NCI-H1092 treated with DMSO at 0.1 percent for 48 hours (cell line): ENCODE data around the gene UQCRC2.
"Not testable (repeated sequence)": the region's sequence is repeated elsewhere in the genome, so short reads cannot be mapped to it uniquely, and the experiment has no call there.

ENCODE experiments used
- DNase-seq: peaks from one replicate; lab custom pipeline; 2025; lab: John Stamatoyannopoulos, UW

The UQCRC2 gene

DNA sequence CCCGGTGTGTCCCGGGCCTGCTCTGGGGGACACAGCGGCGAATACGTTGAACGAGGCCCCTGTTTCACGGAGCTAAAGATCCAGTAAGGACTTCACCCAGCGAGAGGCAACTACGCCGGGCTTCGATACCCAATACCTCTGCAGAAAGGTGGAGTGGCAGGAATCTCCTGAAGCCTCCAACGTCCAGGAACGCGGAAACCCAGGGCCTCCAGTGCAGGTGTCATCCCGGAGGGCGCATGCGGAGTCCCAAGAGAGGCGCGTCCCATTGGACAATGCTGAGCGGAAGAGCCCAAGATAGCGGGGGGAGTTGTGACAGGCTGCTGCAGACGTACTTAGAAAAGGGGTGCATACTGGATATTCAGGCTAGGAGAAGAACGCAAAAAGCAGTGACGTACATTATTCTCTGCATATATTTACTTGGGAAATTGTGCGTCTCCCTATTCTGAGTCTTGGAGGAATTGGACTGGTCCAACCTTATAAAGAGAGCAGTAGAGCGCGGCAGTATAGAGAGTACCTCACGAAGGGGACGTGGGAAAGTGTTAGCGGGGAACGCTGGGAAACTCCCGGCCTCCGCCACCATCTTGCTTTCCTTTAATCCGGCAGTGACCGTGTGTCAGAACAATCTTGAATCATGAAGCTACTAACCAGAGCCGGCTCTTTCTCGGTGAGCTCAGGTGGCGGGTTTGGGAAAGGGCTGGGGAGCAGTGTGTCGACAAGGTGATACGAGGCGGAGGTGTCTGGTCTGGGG lies at the start of gene UQCRC2:
Gene UQCRC2 (plus strand): TSS at position 569 of the 748 bp plus-strand sequence. CDS start 63 bp downstream, at position 632.
- peak; percentile 99 for DNase-seq

DNA sequence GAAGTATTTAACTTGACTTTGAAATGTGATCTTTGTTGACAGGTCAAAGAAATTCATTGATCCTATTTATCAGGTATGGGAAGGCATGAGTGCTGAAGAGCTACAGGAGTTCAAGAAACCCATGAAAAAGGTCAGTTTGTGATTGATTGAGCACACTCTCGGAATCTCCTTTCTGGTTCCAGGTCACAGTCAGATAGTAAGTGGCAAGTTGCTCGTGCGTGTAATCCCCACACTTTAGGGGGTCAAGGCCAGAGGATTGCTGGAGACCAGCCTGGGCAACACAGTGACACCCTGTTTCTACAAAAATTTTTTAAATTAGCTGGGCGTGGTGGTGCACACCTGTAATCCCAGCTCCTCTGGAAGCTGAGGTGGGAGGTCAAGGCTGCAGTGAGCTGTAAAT lies 20.5 kb upstream of the UQCRC2 start:
- not testable (repeated sequence) for DNase-seq

DNA sequence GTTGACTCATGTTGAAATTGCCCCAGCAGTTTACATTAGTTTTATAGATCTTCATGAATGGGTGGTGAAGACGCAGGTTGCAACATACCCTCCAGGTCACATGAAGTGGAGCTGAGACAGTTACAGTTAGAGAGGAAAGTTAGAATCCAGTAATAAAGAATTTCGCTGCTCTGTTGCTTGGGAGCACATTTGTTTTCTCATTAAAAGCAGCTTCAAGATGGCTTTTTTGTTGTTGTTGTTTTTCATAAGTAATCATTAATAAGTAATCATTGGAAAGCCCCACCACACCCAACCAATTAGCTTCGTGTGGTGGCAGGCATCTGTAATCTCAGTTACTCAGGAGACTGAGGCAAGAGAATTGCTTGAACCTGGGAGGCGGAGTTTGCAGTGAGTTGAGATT lies 19.8 kb upstream of the UQCRC2 start:
- DNase-seq = not testable (repeated sequence)

DNA sequence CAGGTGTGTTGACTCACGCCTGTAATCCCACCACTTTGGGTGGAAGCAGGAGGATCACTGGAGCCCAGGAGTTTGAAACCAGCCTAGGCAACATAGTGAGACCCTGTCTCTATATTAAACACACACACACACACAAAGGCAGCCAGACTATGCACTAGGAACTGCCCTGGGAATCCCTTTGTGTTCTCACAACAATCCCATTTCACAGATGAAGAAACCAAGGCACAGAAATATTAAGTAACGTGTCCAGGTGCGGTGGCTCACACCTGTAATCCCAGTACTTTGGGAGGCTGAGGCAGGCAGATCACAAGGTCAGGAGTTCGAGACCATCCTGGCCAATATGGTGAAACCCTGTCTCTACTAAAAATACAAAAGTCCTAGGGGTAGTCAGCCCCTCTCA lies 19.4 kb upstream of the UQCRC2 start:
- not testable (repeated sequence) for DNase-seq

DNA sequence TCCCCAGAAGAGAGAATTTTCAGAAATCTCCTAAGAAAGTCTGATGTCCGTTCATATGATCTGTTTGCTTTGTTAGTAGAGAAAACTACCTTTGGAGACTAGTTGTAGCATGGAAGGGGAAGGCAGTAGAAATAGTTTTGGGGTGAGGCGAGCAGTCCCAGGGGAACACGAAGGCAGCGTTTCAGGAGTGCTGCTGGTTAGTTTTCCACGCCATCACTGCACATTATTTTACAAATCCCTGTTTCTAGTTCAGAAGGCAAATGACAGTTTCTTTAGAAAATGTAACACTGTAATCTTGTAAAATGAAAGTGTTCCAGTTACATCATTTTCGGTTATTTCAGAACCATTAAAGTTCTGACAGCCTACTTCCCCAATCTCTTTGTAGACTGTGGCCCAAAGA lies 16.9 kb upstream of the UQCRC2 start:
- DNase-seq = not testable (repeated sequence)

DNA sequence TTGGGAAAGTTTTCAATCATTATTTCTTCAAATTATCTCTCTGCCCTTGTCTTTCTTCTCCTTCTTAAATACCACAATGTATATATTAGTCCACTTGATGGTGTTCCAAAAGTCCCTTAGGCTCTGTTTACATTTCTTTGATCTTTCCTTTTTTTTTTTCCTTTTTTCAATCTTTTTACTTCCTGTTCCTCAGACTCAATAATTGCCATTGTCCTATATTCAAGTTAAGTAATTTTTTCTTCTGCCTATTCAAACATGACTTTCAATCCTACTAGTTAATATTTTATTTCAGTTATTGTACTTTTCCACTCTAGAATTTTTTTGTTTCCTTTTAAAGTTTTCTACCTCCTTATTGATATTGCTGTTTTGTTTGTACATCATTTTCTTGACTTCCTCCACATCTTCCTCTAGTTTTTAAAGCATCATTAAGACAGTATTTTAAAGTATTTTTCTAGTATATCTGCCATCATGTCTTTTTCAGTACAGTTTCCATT lies 15.8 kb upstream of the UQCRC2 start:
- DNase-seq = no peak

DNA sequence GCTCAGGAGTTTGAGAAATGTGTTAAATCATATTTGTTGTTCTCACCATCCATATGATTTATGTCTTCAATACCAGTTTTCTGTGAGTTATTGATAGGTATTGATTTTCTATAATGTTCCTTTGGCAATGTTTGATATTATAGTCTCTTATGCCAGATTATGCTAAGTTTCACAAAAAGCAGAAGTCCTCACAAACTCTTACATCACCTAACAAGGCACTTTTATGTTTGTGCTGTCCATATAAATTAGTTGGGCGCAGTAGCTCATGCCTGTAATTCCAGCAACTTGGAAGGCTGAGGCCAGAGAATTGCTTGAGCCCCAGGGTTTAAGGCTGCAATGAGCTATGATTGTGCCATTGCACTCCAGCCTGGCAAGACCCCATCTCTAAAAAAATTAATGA lies 12.6 kb upstream of the UQCRC2 start:
- no peak for DNase-seq

DNA sequence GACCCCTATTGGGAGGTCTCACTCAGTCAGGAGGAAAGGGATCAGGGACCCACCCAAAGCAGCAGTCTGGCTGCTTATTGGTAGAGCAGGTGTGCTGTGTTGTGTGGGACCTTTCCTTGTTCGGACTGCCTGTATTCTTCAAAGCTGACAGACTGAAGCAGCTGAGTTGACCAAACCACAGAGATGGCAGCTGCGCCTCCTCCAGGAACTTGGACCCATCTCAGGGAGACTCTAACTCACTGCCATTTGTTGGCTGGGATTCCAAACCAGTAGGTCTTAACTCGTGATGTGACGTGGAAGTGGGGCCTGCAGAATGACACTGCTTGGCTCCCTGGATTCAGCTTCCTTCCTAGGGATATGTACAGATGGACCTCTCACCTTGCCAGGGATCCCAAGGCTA lies 9.6 kb upstream of the UQCRC2 start:
- no peak for DNase-seq

DNA sequence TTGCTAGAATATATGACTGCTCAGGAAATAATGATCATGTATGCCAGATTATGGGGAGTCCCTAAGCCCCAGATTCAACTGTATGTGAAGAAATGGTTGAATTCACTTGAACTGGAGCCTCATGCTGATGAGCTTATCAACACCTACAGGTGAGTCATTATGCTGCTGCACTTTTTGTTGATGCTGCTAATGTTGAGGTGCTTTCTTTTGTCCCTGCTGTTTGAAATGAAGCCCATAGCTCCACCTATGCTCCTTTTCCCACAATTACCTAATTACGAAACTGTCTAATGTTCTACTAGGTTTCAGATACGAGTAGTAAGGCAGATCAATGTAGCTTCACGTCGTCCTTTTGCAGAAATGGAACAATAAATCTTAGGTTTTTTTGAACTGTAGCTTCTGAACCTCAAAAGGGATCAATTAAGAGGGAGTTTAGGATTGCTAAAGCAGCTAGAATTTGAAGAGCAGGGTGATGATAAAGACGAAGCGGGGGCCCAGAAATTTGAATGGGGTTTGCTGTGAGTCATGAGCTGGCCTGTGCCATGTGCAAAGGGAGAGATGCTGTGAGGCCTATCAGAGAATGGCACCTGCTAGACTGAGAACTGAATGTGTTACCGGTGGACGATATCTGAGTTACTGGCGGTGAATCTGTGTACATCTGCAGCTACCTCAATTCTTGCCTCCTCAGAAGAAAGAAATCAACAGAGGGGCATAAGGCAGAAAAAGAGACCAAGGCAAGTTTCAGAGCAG lies 6.1 kb upstream of the UQCRC2 start:
- DNase-seq = no peak

DNA sequence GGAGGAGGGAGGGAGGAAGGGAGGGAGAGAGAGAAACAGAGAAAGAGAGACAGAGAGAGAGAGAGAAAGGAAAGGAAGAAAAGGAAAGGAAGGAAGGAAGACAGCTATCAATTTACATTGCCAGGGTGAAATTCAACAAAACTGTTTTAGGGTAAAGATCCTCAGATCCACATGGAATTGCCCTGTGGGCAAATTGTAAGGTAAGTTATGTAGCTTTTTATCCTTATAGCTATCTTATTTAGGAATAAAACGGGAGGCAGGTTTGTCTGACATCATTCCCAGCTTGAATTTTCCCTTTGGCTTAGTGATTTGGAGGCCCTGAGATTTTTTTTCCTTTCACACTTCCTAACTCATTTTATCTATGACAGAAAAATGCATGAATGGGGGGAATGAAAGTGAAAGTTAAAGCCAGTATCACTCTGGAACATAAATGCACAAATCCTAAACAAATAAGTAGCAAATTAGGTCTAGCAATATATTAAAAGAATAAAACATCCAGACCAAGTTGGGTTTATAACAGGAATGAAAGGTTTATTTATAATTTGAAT lies 3.4 kb upstream of the UQCRC2 start:
- no peak for DNase-seq

DNA sequence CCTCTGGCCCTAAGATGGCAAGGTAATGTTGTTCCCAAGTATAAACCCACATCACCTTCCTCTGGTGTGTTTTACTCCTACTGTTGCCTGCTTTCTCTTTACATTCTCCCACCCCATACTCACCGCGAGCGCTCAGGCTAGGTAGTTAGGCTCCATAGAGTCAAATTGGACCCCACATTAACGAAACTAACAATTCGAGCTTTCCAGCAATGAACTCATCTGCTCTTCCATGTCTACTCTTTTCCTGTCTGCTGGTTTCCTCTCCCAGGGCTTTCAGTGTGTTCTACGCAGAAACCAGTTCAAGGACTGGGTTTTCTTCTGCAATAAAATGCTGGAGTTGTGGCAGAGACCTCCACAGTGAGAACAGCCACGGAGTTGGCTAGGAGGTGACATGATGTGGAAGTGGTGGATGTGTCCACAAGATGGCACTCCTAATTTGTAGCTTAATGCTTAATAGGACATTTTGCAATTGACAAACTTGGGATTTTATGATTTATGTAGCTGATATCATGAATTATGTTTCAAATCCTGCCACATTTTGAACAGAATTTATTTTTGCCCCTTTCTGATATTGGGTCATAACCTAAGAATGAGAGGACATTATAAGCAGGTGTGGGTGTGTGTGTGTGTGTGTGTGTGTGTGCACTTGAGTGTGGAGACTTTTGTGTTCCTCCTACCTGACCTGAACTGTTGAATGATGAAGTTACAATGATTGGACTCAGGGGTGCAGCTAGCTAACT lies 2.2 kb upstream of the UQCRC2 start:
- no peak for DNase-seq

DNA sequence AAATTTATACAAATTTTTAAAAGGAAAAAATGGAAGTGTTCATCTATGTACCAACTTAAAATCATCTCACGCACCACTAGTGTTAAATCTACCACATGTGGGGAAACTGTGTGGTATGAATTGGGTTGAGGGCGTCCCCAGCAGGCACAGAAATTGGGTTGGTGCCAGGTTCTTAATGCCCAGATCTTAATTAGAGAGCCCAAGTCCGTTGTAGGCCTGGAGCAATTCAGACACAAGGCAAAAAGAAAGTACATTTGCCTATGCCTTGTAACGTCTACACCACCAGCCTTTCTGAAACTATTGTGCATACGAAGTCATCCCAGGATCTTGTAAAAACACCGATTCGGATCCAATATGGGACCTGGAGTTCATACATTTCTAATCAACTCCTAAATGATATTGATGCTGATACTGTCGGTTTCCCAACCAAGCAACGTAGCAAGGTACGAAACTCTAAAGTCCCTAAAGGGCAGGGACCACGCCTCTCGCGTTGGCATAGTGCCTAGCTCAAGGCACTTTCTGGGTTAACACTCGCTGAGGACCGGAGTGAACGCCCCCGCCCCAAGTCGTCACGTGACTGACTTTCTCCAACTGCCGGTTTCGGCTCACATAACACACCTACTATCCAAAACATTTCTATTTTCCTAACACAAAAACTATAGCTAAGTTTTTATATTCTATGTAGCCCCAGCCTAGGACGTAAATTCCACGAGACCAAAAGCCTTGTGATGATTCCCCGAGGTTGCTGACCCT lies 945 bp upstream of the UQCRC2 start:
- peak; percentile 62 for DNase-seq

DNA sequence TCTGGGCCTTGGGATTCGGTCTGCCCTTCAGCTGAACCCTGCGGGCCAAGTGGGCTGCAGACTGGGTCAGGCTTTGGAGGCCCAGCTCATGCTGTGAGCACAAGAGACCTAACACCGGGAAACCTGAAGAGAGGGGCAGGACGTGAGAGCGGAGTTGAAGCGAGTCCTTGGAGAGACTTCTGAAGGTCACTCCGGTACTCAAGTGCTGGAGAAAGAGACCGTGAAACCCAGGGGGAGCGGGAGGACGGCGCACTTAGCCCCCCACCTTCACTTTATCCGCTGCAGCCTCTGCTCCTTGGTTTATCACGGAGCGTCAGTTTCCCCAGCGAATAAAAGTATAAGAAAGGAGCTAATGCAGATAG lies 361 bp downstream of the UQCRC2 start:
- no peak for DNase-seq

DNA sequence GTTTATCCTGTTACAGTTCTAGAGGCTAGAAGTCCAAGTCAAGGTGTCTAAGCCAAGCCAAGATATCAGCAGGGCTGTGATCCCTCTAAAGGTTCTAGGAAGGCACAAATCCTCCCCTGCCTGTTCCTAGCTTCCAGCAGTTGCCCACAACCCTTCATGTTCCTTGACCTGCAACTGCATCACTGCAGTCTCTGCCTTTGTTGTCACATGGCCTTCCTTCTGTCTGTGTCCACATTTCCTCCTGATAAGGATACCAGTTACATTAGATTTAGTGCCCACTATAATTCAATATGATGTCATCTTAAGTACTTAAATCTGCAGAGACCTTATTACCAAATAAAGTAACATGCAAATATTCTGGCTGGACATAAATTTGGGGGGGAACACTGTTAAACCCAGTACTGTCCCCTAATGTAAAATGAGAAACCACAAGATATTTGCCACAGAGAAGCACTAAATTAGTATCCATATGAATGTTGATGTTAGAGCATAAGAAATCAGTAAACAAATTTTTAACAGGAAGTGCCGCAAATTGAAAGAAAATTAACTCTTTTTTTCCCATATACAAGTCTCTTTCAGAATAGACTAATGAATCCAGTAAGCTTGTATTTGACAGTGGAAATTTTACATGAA lies 4.7 kb downstream of the UQCRC2 start:
- no peak for DNase-seq

DNA sequence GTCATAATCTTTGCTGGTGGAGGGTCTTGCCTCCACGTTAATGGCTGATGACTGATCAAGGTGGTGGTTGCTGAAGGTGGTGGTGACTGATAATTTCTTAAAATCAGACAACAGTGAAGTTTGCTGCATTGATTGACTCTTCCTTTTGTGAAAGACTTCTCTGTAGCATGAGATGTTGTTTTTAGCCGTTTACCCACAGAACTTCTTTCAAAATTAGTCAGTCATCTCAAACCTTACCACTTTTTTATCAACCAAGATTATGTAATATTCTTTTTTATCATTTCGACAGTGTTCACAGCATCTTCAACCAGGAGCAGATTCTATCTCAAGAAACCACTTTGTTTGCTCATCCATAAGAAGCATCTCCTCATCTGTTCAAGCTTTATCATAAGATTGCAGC lies 5.9 kb downstream of the UQCRC2 start:
- no peak for DNase-seq

DNA sequence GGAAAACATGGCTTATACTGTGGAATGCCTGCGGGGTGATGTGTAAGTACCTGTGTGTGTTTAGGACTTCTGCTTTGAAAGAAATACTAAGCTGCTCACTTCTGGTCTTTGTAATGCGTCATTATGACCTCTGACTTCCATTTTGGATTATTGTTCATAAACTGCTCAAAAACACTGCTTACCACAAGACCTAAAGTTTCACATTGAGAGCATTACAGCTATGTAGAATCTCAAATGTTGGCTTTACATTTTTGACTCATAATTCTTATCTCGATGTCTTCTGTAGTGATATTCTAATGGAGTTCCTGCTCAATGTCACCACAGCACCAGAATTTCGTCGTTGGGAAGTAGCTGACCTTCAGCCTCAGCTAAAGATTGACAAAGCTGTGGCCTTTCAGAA lies 9.3 kb downstream of the UQCRC2 start:
- DNase-seq = no peak

DNA sequence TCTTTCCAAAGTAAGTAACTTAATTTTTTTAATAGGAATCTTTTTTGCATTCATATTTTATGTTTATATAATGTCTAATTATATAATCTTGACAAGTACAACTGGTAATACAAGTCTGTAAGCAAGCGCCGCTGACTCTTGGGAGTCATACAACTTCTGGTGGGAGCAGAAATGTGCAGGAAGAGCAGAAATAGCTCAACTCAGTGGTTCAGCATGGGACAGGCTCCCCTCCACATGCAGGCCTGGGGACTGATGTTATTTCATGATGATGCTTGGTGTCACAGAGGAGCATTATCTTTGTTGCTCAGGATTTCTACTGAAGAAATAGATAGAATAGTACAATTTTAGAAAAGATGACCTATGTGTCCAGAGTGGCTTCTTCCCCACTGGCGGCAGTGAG lies 10.7 kb downstream of the UQCRC2 start:
- DNase-seq = no peak

DNA sequence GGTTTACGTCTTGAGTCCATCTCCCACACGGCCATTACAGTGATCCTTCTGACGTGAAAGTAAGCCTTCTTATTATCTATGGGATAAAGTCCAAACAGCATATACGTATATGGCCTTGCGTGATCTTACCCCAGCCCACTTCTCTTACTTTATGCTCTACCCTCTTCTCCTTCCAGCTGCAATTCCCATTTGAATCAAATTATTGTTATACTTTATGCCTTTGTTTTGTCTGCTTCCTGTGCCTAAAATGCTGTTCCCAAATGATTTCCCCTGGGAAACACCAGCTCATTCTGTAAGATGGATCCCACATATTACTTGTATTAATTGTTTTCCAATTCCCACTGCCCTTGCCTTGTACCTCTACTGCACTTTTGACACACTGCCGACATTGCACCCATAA lies 11.2 kb downstream of the UQCRC2 start:
- DNase-seq = no peak

DNA sequence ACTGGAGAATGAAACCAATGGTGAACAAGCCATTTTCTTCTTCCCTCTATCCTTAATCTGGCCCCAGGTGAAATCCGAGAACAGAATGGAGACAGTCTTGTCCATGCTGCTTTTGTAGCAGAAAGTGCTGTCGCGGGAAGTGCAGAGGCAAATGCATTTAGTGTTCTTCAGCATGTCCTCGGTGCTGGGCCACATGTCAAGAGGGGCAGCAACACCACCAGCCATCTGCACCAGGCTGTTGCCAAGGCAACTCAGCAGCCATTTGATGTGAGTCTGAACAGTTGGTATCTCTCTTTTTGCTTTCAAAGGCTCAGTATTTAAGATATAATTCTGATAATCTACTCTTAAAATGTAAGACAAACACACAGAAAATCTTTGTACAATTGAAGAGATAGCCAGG lies 18.7 kb downstream of the UQCRC2 start:
- no peak for DNase-seq

DNA sequence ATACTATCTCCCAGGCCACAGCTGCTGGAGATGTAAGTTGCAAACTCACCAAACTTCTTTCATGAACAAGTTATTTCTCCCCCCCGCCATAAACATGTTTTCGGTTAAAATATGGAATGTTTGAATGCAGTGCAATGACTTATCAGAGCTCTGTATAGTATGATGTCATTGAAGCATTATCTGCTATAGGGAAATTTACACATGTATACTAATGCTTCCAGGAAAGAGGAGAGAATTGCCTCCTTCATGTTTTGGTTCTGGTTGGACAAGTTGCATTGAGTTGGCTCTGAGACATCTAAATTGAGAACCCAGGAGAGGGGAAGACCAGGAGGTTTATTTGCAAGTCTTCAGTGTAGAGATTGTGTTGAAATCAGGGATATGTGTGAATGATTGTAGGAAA lies 20.8 kb downstream of the UQCRC2 start:
- DNase-seq = no peak

DNA sequence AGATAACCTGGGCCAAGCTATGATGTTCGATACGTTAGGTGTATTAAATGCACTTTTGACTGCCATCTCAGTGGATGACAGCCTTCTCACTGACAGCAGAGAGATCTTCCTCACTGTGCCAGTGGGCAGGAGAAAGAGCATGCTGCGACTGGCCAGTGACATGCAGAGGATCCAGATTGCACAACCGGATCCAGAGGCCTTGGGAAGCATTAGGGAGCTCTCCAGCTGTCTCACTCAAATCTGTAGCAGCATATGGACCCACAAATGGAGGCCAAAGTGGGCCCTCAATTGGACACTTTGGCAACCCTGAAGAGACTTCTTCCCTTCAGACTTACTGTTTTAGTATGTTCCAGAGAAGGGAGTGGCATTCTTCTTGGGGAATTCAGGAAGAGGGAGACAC lies 26.9 kb downstream of the UQCRC2 start:
- DNase-seq = no peak
